ENCODE data around the gene EFCAB11. TPM values are rescaled to one million over a fixed set of nuclear protein-coding genes. Genes with fewer than 3 reads are reported as not detected.

EFCAB11 gene
- total and polyA plus RNA-seq, 2 donors (not counting 1 experiment from before 2014, with no cell fraction given) = 2.6 to 4.0 TPM

GRCh38 chr14:89773151-89773550 lies 181.4 kb downstream of the EFCAB11 start:
- Histone ChIP-seq H3K36me3 (ENCODE audit: control insufficient read depth, insufficient read depth, low read length) (no peaks in the 10 kb centered on the region), H3K27me3 (ENCODE audit: control insufficient read depth, insufficient read depth, low read length) (no peaks in the 10 kb centered on the region), H3K9ac (ENCODE audit: insufficient read depth, low read length) (no peak overlapping the region), H4K20me1 (ENCODE audit: control insufficient read depth, extremely low read depth, insufficient read depth, low read length) (no peaks in the 10 kb centered on the region), H3K9me3 (ENCODE audit: control insufficient read depth, insufficient read depth, low read depth, low read length) (no peaks in the 10 kb centered on the region), H3K4me2 (ENCODE audit: extremely low read depth, insufficient read depth, low read length) (no peak overlapping the region), H3K4me3 (replicated peaks in 1 of 4; ENCODE audit: control extremely low read depth in 1 of 4, insufficient read depth in 1 of 4, low read depth in 3 of 4, low read length in 4 of 4) (no peak overlapping the region), H3K27ac (ENCODE audit: insufficient read depth, low read length) (no peak overlapping the region), H2AFZ (ENCODE audit: low read length) (no peak overlapping the region), H3K4me1 (ENCODE audit: control insufficient read depth, extremely low read depth, insufficient read depth, low read length) (peaks cover 7% of the 10 kb centered on the region), H3K79me2 (ENCODE audit: control insufficient read depth, insufficient read depth, low read length) (no peaks in the 10 kb centered on the region)
- no peak for DNase-seq (ENCODE audit: low read depth in 2 of 2)
- TF ChIP-seq EZH2 (IDR thresholded peaks at IDR 0.05; ENCODE audit: low read length, missing control alignments) (no peak), CTCF (conservative IDR thresholded peaks at IDR 0.05 in 1 of 2, IDR thresholded peaks at IDR 0.05 in 1 of 2; ENCODE audit: low read depth in 1 of 2, low read length in 2 of 2) (no peak)

- Histone ChIP-seq H2AFZ (ENCODE audit: low read length) (peak overlapping the region; percentile 19), H3K4me2 (ENCODE audit: extremely low read depth, insufficient read depth, low read length) (peak overlapping the region; percentile 33), H3K27ac (ENCODE audit: insufficient read depth, low read length) (no peak overlapping the region), H3K4me3 (replicated peaks in 1 of 4; ENCODE audit: control extremely low read depth in 1 of 4, insufficient read depth in 1 of 4, low read depth in 3 of 4, low read length in 4 of 4) (no peak overlapping the region), H4K20me1 (ENCODE audit: control insufficient read depth, extremely low read depth, insufficient read depth, low read length) (no peaks in the 10 kb centered on the region), H3K79me2 (ENCODE audit: control insufficient read depth, insufficient read depth, low read length) (no peaks in the 10 kb centered on the region), H3K36me3 (ENCODE audit: control insufficient read depth, insufficient read depth, low read length) (no peaks in the 10 kb centered on the region), H3K9me3 (ENCODE audit: control insufficient read depth, insufficient read depth, low read depth, low read length) (no peaks in the 10 kb centered on the region), H3K9ac (ENCODE audit: insufficient read depth, low read length) (no peak overlapping the region), H3K4me1 (ENCODE audit: control insufficient read depth, extremely low read depth, insufficient read depth, low read length) (peaks cover 7% of the 10 kb centered on the region), H3K27me3 (ENCODE audit: control insufficient read depth, insufficient read depth, low read length) (no peaks in the 10 kb centered on the region)
- TF ChIP-seq EZH2 (IDR thresholded peaks at IDR 0.05; ENCODE audit: low read length, missing control alignments) (no peak), CTCF (conservative IDR thresholded peaks at IDR 0.05 in 1 of 2, IDR thresholded peaks at IDR 0.05 in 1 of 2; ENCODE audit: low read depth in 1 of 2, low read length in 2 of 2) (no peak)
- peak; percentile 65 to 72 for DNase-seq (ENCODE audit: low read depth in 2 of 2)
Measured at GRCh38 chr14:89771251-89771650, 183.3 kb downstream of the EFCAB11 start.

GRCh38 chr14:89767861-89768268 lies 186.7 kb downstream of the EFCAB11 start:
- Histone ChIP-seq H3K4me2 (ENCODE audit: extremely low read depth, insufficient read depth, low read length) (no peak overlapping the region), H3K79me2 (ENCODE audit: control insufficient read depth, insufficient read depth, low read length) (no peaks in the 10 kb centered on the region), H3K36me3 (ENCODE audit: control insufficient read depth, insufficient read depth, low read length) (no peaks in the 10 kb centered on the region), H3K4me3 (replicated peaks in 1 of 4; ENCODE audit: control extremely low read depth in 1 of 4, insufficient read depth in 1 of 4, low read depth in 3 of 4, low read length in 4 of 4) (no peak overlapping the region), H3K9ac (ENCODE audit: insufficient read depth, low read length) (no peak overlapping the region), H3K27me3 (ENCODE audit: control insufficient read depth, insufficient read depth, low read length) (no peaks in the 10 kb centered on the region), H2AFZ (ENCODE audit: low read length) (no peak overlapping the region), H3K9me3 (ENCODE audit: control insufficient read depth, insufficient read depth, low read depth, low read length) (no peaks in the 10 kb centered on the region), H3K27ac (ENCODE audit: insufficient read depth, low read length) (no peak overlapping the region), H3K4me1 (ENCODE audit: control insufficient read depth, extremely low read depth, insufficient read depth, low read length) (peaks cover 7% of the 10 kb centered on the region), H4K20me1 (ENCODE audit: control insufficient read depth, extremely low read depth, insufficient read depth, low read length) (no peaks in the 10 kb centered on the region)
- TF ChIP-seq EZH2 (IDR thresholded peaks at IDR 0.05; ENCODE audit: low read length, missing control alignments) = no peak
- TF ChIP-seq CTCF (conservative IDR thresholded peaks at IDR 0.05 in 1 of 2, IDR thresholded peaks at IDR 0.05 in 1 of 2; ENCODE audit: low read depth in 1 of 2, low read length in 2 of 2) = peak; percentile 64 to 77
- DNase-seq (ENCODE audit: low read depth in 2 of 2) = peak; percentile 48 to 69

All from fibroblast of lung (primary cell).